ENCODE data around the gene CHST12.
"Not testable (repeated sequence)": the region's sequence is repeated elsewhere in the genome, so short reads cannot be mapped to it uniquely, and the experiment has no call there.

The CHST12 gene

GRCh38 chr7:2378125-2378524, 25.3 kb upstream of the CHST12 start:
- DNase-seq (ENCODE audit: low spot score) = not testable (repeated sequence)

GRCh38 chr7:2379161-2379560, 24.2 kb upstream of the CHST12 start:
- DNase-seq (ENCODE audit: low spot score) = no peak

GRCh38 chr7:2379821-2380450, 23.5 kb upstream of the CHST12 start:
- DNase-seq (ENCODE audit: low spot score) = no peak

- no peak for DNase-seq (ENCODE audit: low spot score)
These were observed 22.9 kb upstream of the CHST12 start for GRCh38 chr7:2380461-2380860.

GRCh38 chr7:2381227-2381626, 22.2 kb upstream of the CHST12 start:
- no peak for DNase-seq (ENCODE audit: low spot score)

- no peak for DNase-seq (ENCODE audit: low spot score)
These were observed 21.4 kb upstream of the CHST12 start for GRCh38 chr7:2381881-2382509.

GRCh38 chr7:2383543-2384274, 19.7 kb upstream of the CHST12 start:
- DNase-seq (ENCODE audit: low spot score) = no peak

- no peak for DNase-seq (ENCODE audit: low spot score)
These were observed 18.8 kb upstream of the CHST12 start for GRCh38 chr7:2384354-2385243.

- peak; percentile 27 for DNase-seq (ENCODE audit: low spot score)
These were observed 17.3 kb upstream of the CHST12 start for GRCh38 chr7:2386122-2386521.

- DNase-seq (ENCODE audit: low spot score) = no peak
These were observed 16.3 kb upstream of the CHST12 start for GRCh38 chr7:2386964-2387669.

- DNase-seq (ENCODE audit: low spot score) = peak; percentile 62
These were observed 15.3 kb upstream of the CHST12 start for GRCh38 chr7:2387897-2388636.

- DNase-seq (ENCODE audit: low spot score) = no peak
These were observed 14.8 kb upstream of the CHST12 start for GRCh38 chr7:2388637-2388954.

GRCh38 chr7:2390020-2390816, 13.2 kb upstream of the CHST12 start:
- DNase-seq (ENCODE audit: low spot score) = not testable (repeated sequence)

- DNase-seq (ENCODE audit: low spot score) = no peak
These were observed 9.7 kb upstream of the CHST12 start for GRCh38 chr7:2393706-2394105.

- no peak for DNase-seq (ENCODE audit: low spot score)
These were observed 8.8 kb upstream of the CHST12 start for GRCh38 chr7:2394566-2395082.

GRCh38 chr7:2398506-2398905, 4.9 kb upstream of the CHST12 start:
- DNase-seq (ENCODE audit: low spot score) = no peak

GRCh38 chr7:2399848-2400587, 3.4 kb upstream of the CHST12 start:
- peak; percentile 80 for DNase-seq (ENCODE audit: low spot score)

GRCh38 chr7:2402687-2403013, 761 bp upstream of the CHST12 start:
- no peak for DNase-seq (ENCODE audit: low spot score)

All from SW480 (cell line).